ENCODE measurements around the gene OPN1SW. TPM values are rescaled to one million over a fixed set of nuclear protein-coding genes. Genes with fewer than 3 reads are reported as not detected.

The OPN1SW gene
- total RNA-seq, 3 donors from 2014 or later: not detected

- intact Hi-C loops (cut with DNase I; ENCODE audit: low total_unique reads): no loop called here
- H3K27ac ChIP-seq: peak within 1 kb of the TSS; percentile 16 to 58
These were observed 15.8 kb upstream of the OPN1SW start, which contains the start of gene CCDC136 for GRCh38 chr7:128791121-128791971. TSS of gene CCDC136 (plus strand) at chr7:128791968. CDS start at chr7:128792412, 444 bp downstream.

GRCh38 chr7:128790315-128791041, 14.9 kb upstream of the OPN1SW start:
- intact Hi-C loops (cut with DNase I; ENCODE audit: low total_unique reads): no loop called here

More at GRCh38 chr7:128791121-128791971, 15.8 kb upstream of the OPN1SW start, which contains the start of gene CCDC136:
- H3K27me3 ChIP-seq: no peaks in the 10 kb centered on the region
- H3K9me3 ChIP-seq: no peaks in the 10 kb centered on the region
- TF ChIP-seq POLR2A (IDR thresholded peaks at IDR 0.05) (no peak), CTCF (IDR thresholded peaks at IDR 0.05) (no peak), POLR2AphosphoS5 (IDR thresholded peaks at IDR 0.05) (no peak)
- H3K4me1 ChIP-seq: no peaks in the 10 kb centered on the region
- H3K36me3 ChIP-seq: no peaks in the 10 kb centered on the region
- DNase-seq (ENCODE audit: low spot score in 2 of 2): peak in 1 of 2 donors; percentile 31
- peak within 1 kb of the TSS; percentile 63 to 89 (median 88) for H3K4me3 ChIP-seq

GRCh38 chr7:128788446-128789412, 13.1 kb upstream of the OPN1SW start:
- Histone ChIP-seq H3K27me3 (no peaks in the 10 kb centered on the region), H3K36me3 (no peaks in the 10 kb centered on the region), H3K4me1 (no peaks in the 10 kb centered on the region), H3K4me3 (no peak overlapping the region), H3K27ac (no peak overlapping the region), H3K9me3 (no peaks in the 10 kb centered on the region)
- TF ChIP-seq CTCF (IDR thresholded peaks at IDR 0.05) (no peak), POLR2A (IDR thresholded peaks at IDR 0.05) (no peak), POLR2AphosphoS5 (IDR thresholded peaks at IDR 0.05) (no peak)
- no peak for DNase-seq (ENCODE audit: low spot score in 2 of 2)
- intact Hi-C loops (cut with DNase I; ENCODE audit: low total_unique reads): no loop called here

More at GRCh38 chr7:128790315-128791041, 14.9 kb upstream of the OPN1SW start:
- no peaks in the 10 kb centered on the region for H3K27me3 ChIP-seq
- peak overlapping the region; percentile 63 to 89 (median 88) for H3K4me3 ChIP-seq
- TF ChIP-seq POLR2A (IDR thresholded peaks at IDR 0.05): no peak
- no peak for TF ChIP-seq POLR2AphosphoS5 (IDR thresholded peaks at IDR 0.05)
- peak overlapping the region; percentile 16 to 58 for H3K27ac ChIP-seq
- H3K9me3 ChIP-seq: no peaks in the 10 kb centered on the region
- DNase-seq (ENCODE audit: low spot score in 2 of 2): no peak
- no peaks in the 10 kb centered on the region for H3K4me1 ChIP-seq
- no peaks in the 10 kb centered on the region for H3K36me3 ChIP-seq

- H3K4me1 ChIP-seq: no peaks in the 10 kb centered on the region
- no peaks in the 10 kb centered on the region for H3K9me3 ChIP-seq
- H3K36me3 ChIP-seq: no peaks in the 10 kb centered on the region
- intact Hi-C loops (cut with DNase I; ENCODE audit: low total_unique reads): no loop called here
- no peak overlapping the region for H3K4me3 ChIP-seq
- no peak overlapping the region for H3K27ac ChIP-seq
- TF ChIP-seq POLR2AphosphoS5 (IDR thresholded peaks at IDR 0.05) (no peak), POLR2A (IDR thresholded peaks at IDR 0.05) (no peak), CTCF (IDR thresholded peaks at IDR 0.05) (no peak)
- DNase-seq (ENCODE audit: low spot score in 2 of 2): no peak
- no peaks in the 10 kb centered on the region for H3K27me3 ChIP-seq
These were observed 10.1 kb upstream of the OPN1SW start for GRCh38 chr7:128785738-128786137.

Measured in breast epithelium (tissue), 4 donors.